ENCODE results near the gene IMMP2L. TPM values are rescaled to one million over a fixed set of nuclear protein-coding genes. Genes with fewer than 3 reads are reported as not detected.

Gene IMMP2L
- total and polyA plus RNA-seq, 2 of the 4 experiments (the other 2 are of a cell fraction), result 5.8 to 9.3 TPM

DNA sequence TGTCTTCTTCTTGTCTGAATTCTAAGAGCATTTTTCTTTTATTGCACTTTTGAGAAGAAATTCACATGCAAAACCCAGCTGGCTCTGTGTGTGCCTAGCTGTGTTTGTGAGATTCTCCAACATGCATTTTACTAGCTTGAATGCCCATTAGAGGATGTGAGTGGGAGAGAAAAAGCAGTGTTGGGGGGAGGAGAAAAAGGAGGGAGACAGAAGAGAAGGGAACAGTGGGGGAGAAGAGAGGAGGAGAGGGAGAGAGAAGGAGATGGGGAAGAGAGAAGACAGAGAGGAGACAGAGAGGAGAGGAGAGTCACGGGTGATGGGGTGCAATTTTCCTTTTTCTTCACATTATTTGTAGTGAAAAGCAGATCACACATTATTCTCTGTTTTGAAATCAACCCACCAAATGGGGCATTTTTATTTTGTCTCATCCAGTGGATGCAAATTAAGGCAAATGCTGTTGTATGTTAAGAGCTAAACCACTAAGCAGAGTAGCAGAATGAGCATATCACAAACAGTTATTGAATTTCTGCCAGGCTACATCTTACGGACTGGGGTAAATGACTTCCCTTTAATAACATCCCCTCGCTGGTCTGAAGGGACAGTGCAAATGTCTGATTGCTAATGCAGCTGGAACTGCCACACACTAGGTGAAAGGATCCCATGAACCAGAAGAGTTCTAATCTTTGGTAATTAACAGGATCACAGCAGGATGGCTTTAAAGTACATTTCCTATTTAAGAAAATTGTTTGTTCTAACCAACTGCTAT is 470.5 kb downstream of the IMMP2L start:
- H2BK120ac ChIP-seq (ENCODE audit: low read depth, low read length), result peak overlapping the region; percentile 68
- ATAC-seq (ENCODE audit: low read depth), result no peak; the same call in 1 of the 2 replicates
- H2BK15ac ChIP-seq (ENCODE audit: low read depth, low read length), result no peak overlapping the region
- H3K4me3 ChIP-seq (ENCODE audit: insufficient read depth, low read depth, low read length), result peak overlapping the region; percentile 39
- peak overlapping the region; percentile 50 for H2BK20ac ChIP-seq (ENCODE audit: low read depth, low read length)
- no peak overlapping the region for H2AK9ac ChIP-seq (replicated peaks; ENCODE audit: low read depth, low read length, poor library complexity)
- H4K8ac ChIP-seq (ENCODE audit: low read depth in 2 of 2, low read length in 2 of 2), result peak overlapping the region in 1 of 2 experiments; percentile 34; a peak in 1 of 4 replicates
- no peak overlapping the region for H2AK5ac ChIP-seq (ENCODE audit: low read depth, low read length)
- H4K5ac ChIP-seq (ENCODE audit: low read depth, low read length), result peak overlapping the region; percentile 38; the same call in 1 of the 2 replicates
- peak overlapping the region; percentile 18; the same call in 1 of the 2 replicates for H3K56ac ChIP-seq (ENCODE audit: extremely low read depth, insufficient read depth, low read length)
- in situ Hi-C loops (cut with MboI; ENCODE audit: low sequenced_read_pairs) (loop anchor here (5.0 to 10.0 kb wide), 2 partner anchors 396 to 643 kb away; no protein-coding TSS in a partner anchor), intact Hi-C loops (cut with micrococcal nuclease) (loop anchor here (10.0 kb wide), 2 partner anchors 557 to 647 kb away; no protein-coding TSS in a partner anchor), dilution Hi-C loops (cut with HindIII; ENCODE audit: low sequenced_read_pairs, unreplicated experiment) (no loop called here)
- H3K9me3 ChIP-seq (ENCODE audit: control insufficient read depth, insufficient read depth, low read length), result no peaks in the 10 kb centered on the region
- no peaks in the 10 kb centered on the region for H3K36me3 ChIP-seq (ENCODE audit: control insufficient read depth, insufficient read depth, low read length)
- peak overlapping the region; percentile 6; the same call in 1 of the 2 replicates for H4K91ac ChIP-seq (ENCODE audit: insufficient read depth, low read depth, low read length)
- peak overlapping the region; percentile 40; the same call in 1 of the 2 replicates for H3K18ac ChIP-seq (ENCODE audit: low read depth, low read length)
- H3K27me3 ChIP-seq (ENCODE audit: control insufficient read depth, insufficient read depth, low read length), result no peaks in the 10 kb centered on the region
- no peaks in the 10 kb centered on the region for H4K20me1 ChIP-seq (ENCODE audit: insufficient read depth, low read length)
- H3K4me2 ChIP-seq (ENCODE audit: low read depth, low read length), result peak overlapping the region; percentile 69
- TF ChIP-seq FOS (IDR thresholded peaks at IDR 0.05; ENCODE audit: low read depth, low read length), result no peak
- TF ChIP-seq NFE2L2 (IDR thresholded peaks at IDR 0.05; ENCODE audit: low read depth, low read length), result no peak
- no peak for TF ChIP-seq CHD1 (IDR thresholded peaks at IDR 0.05; ENCODE audit: low read depth, low read length)
- TF ChIP-seq SMC3 (IDR thresholded peaks at IDR 0.05; ENCODE audit: low read depth, low read length), result no peak
- no peak for TF ChIP-seq MXI1 (IDR thresholded peaks at IDR 0.05; ENCODE audit: borderline replicate concordance, low read depth, low read length)
- TF ChIP-seq POLR2A (IDR thresholded peaks at IDR 0.05; ENCODE audit: low read depth, low read length), result no peak
- TF ChIP-seq, protein P1, sequence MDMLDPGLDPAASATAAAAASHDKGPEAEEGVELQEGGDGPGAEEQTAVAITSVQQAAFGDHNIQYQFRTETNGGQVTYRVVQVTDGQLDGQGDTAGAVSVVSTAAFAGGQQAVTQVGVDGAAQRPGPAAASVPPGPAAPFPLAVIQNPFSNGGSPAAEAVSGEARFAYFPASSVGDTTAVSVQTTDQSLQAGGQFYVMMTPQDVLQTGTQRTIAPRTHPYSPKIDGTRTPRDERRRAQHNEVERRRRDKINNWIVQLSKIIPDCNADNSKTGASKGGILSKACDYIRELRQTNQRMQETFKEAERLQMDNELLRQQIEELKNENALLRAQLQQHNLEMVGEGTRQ (IDR thresholded peaks at IDR 0.05; ENCODE audit: low read depth, low read length), result no peak
- TF ChIP-seq, protein P2, sequence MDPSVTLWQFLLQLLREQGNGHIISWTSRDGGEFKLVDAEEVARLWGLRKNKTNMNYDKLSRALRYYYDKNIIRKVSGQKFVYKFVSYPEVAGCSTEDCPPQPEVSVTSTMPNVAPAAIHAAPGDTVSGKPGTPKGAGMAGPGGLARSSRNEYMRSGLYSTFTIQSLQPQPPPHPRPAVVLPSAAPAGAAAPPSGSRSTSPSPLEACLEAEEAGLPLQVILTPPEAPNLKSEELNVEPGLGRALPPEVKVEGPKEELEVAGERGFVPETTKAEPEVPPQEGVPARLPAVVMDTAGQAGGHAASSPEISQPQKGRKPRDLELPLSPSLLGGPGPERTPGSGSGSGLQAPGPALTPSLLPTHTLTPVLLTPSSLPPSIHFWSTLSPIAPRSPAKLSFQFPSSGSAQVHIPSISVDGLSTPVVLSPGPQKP (IDR thresholded peaks at IDR 0.05; ENCODE audit: borderline replicate concordance, low read depth, low read length), result no peak
- TF ChIP-seq, protein P3, sequence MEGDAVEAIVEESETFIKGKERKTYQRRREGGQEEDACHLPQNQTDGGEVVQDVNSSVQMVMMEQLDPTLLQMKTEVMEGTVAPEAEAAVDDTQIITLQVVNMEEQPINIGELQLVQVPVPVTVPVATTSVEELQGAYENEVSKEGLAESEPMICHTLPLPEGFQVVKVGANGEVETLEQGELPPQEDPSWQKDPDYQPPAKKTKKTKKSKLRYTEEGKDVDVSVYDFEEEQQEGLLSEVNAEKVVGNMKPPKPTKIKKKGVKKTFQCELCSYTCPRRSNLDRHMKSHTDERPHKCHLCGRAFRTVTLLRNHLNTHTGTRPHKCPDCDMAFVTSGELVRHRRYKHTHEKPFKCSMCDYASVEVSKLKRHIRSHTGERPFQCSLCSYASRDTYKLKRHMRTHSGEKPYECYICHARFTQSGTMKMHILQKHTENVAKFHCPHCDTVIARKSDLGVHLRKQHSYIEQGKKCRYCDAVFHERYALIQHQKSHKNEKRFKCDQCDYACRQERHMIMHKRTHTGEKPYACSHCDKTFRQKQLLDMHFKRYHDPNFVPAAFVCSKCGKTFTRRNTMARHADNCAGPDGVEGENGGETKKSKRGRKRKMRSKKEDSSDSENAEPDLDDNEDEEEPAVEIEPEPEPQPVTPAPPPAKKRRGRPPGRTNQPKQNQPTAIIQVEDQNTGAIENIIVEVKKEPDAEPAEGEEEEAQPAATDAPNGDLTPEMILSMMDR (conservative IDR thresholded peaks at IDR 0.05; ENCODE audit: low read depth, low read length), result no peak
- TF ChIP-seq CEBPB (IDR thresholded peaks at IDR 0.05; ENCODE audit: low read depth, low read length), result no peak
- no peak for TF ChIP-seq RAD21 (IDR thresholded peaks at IDR 0.05; ENCODE audit: low read length)
- TF ChIP-seq BHLHE40 (IDR thresholded peaks at IDR 0.05; ENCODE audit: low read depth, low read length), result no peak
- no peak for TF ChIP-seq RFX5 (IDR thresholded peaks at IDR 0.05; ENCODE audit: low read depth, low read length)
- peak overlapping the region; percentile 84 for H3K4ac ChIP-seq (ENCODE audit: low read depth, low read length)
- H3K14ac ChIP-seq (replicated peaks; ENCODE audit: low read depth, low read length), result peak overlapping the region; percentile 61
- H3K9ac ChIP-seq (ENCODE audit: low read depth, low read length), result peak overlapping the region; percentile 45; the same call in 1 of the 2 replicates
- ChIA-PET POLR2A (ENCODE audit: unreplicated experiment) (no interaction called here), CTCF (interaction anchor here (0.6 to 1.0 kb wide), 4 partner anchors 9 to 329 kb away, joined by 3 to 5 read pairs (median 3); no protein-coding TSS in a partner anchor)
- H2AFZ ChIP-seq (replicated peaks; ENCODE audit: low read length, poor library complexity), result peak overlapping the region; percentile 41
- peaks cover 3% of the 10 kb centered on the region; the same call in 1 of the 2 replicates for H3K9me1 ChIP-seq (ENCODE audit: insufficient read depth, low read length)
- H3K27ac ChIP-seq (ENCODE audit: insufficient read depth, low read length), result peak overlapping the region; percentile 17; the same call in 1 of the 2 replicates
- no peak for DNase-seq
- no TSS peak for BruUV-seq (replicated peaks)
- peak overlapping the region; percentile 54 for H3K23ac ChIP-seq (ENCODE audit: low read depth, low read length)
- H2BK5ac ChIP-seq (ENCODE audit: low read depth, low read length, poor library complexity, severe bottlenecking), result peak overlapping the region; percentile 22
- peaks cover 5 to 9% of the 10 kb centered on the region in 2 experiments; a peak in 2 of 4 replicates for H3K79me1 ChIP-seq (ENCODE audit: low read depth in 1 of 2, low read length in 2 of 2)
- H3K4me1 ChIP-seq (ENCODE audit: control insufficient read depth, insufficient read depth, low read length), result no peaks in the 10 kb centered on the region
- no CpG with 5 or more reads among the region's 3 CpGs for WGBS, 2 experiments (ENCODE audit: extremely low coverage in 2 of 2, insufficient read length in 1 of 2)
